Caki2 (cell line): Measurements from ENCODE around the gene DOCK4. TPM values are rescaled to one million over a fixed set of nuclear protein-coding genes. Genes with fewer than 3 reads are reported as not detected.
A peak's percentile ranks its signal among the peaks of the same experiment; 100 is the strongest.

ENCODE experiments used
- DNase-seq: peaks from one replicate; pipeline ENCODE4 v3.0.0-alpha.2; 2015; ENCODE audit warnings: low read depth
- in situ Hi-C: cut with HindIII; loops from 2 replicates; pipeline ENCODE4 v1.10.0; 2016; ENCODE audit warnings: low sequenced_read_pairs, low pct_unique_long_range_greater_than_20kb, mixed read lengths
- total RNA-seq: library from RNA; depleted of rRNA; stranded (reverse); fragments of >200 nt; shearing (Covaris generic); gene quantifications from 2 replicates; pipeline ENCODE4 v1.2.3, GENCODE V29; 2014; ENCODE audit warnings: low replicate concordance

DOCK4 gene
- total RNA-seq, 1 experiment from 2014 or later = 3.5 TPM

DNA sequence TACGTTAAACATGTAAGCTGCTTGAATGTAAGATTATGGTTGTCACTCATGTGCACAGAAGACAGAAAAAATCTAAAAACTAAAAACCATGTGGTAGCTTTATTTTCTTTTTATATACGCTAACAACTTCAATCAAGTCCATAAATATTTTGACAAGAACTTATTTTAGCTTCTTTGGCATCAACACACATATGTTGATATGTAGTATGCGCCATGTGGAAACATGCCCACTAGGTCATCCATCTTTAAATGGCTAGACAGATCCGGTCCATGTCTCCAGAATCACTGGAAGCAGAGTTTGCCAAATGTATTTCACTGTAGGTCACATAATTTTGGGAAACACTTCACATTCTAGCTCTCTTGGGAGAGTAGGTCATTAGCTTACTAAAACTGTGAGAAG is 382.4 kb downstream of the DOCK4 start:
- in situ Hi-C loops = no loop called here
- no peak for DNase-seq

DNA sequence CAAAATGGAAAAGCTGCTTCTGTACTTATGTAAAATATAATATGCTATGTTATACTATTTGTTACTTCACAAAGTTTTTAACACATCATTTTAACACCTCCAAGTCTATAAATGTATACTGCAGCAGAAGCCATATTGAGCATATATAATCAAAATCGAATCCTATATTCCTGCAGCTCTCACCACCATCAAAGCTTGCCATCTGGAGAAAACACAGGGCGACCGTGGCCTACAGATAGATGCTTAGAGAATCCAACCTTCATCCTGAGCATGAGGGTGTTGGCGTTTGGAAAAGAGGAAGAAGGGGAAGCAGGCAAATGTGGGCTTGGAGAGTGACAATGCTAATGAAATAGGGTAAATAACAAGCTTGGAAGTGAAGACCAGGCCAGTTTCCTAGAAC is 385.2 kb downstream of the DOCK4 start:
- DNase-seq = no peak
- in situ Hi-C loops = no loop called here

- no peak for DNase-seq
Measured at GRCh38 chr7:111820621-111821020, 385.6 kb downstream of the DOCK4 start.

DNA sequence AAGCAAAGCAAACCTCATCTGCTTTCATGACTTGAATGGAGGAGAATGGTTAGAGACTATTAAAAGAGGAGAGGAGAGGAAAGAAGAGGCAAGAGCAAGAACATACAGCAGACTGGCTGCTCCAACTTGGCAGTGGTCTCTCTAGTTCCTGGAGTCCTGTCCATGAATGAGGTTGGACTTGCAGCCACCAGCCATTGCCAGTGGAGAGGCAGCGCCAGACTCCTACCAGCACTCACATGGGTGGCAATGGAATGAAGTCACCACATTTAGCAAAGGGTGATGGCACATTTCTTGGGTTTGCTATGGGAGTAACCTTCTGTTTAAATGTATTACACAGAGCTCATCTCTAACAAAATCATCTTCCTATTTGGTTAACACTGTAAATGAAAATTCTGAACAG is 386.1 kb downstream of the DOCK4 start:
- DNase-seq = no peak
- in situ Hi-C loops = no loop called here

More at GRCh38 chr7:111820621-111821020, 385.6 kb downstream of the DOCK4 start:
- in situ Hi-C loops = no loop called here

DNA sequence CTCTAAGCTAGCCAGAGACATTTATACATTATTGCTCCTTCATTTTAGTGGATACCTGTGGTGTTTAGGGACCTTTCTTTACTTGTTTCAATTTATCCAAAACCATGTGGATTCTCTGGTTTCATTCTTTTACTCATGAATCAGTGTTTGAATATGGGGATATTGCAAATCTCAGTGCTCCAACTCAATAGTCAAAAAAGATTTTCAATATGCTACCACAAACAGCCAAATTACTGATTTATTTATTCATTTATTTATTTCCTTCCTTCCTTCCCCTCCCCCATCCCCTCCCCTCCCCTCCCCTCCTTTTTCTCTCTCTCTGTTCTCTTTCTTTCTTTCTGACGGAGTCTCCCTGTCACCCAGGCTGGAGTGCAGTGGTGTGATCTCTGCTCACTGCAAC is 390.8 kb downstream of the DOCK4 start:
- in situ Hi-C loops = no loop called here
- DNase-seq = no peak

DNA sequence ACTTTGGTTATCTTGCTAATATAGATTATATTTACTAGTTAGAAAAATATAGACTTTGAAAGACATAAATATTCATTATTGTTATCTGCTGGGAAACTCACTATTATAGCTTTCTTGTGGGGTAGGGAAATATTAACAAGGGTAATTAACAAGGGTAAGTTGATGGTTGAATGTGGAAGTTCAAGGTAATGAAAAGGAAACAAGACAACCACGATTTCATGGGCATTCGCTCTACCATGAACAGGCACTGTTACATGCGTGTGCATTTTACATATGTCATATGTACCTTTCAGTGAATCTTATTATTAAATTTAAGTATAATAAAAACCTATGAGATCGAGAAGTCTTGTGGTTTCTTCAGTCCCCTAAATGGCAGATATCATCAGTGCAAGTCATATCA is 392.9 kb downstream of the DOCK4 start:
- in situ Hi-C loops = no loop called here
- DNase-seq = no peak

GRCh38 chr7:111806232-111806631 is 400.0 kb downstream of the DOCK4 start:
- no peak for DNase-seq
- in situ Hi-C loops = no loop called here

DNA sequence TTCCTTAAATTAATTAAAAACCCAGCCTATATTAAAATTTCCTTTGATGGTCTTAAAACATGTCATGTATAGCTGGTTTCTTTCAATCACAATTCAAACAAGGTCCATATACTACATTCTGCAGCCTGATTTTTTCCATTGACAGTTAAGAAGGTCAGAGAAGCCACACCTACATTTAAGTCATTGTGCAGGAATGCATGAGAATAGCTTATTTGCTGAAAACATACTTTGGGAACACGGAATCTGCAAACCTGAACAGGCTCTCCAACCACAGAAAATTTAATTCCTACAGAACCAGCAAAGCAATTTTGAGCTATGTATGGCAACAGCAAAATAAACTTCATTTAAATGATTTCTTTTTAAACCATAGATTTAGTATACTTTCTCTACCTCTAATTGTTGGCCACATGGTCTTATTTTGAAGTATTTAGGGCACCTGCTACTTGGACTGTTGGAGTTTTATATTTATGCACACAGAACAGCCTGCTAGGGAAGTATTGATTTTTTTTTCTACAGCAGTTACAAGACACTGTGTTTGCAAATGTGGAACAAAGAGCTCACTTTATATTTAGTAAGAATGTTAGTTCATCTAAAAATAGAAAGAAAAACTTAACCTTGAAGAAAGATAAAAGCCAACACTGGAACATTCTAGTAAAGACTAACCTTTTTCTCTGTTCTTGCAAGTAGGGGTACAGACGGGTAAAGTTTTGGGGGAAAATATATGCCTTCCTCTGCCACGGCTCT is 403.0 kb downstream of the DOCK4 start:
- in situ Hi-C loops = no loop called here
- no peak for DNase-seq

- in situ Hi-C loops = no loop called here
- DNase-seq = no peak
Measured at GRCh38 chr7:111802194-111802772, 403.9 kb downstream of the DOCK4 start.

DNA sequence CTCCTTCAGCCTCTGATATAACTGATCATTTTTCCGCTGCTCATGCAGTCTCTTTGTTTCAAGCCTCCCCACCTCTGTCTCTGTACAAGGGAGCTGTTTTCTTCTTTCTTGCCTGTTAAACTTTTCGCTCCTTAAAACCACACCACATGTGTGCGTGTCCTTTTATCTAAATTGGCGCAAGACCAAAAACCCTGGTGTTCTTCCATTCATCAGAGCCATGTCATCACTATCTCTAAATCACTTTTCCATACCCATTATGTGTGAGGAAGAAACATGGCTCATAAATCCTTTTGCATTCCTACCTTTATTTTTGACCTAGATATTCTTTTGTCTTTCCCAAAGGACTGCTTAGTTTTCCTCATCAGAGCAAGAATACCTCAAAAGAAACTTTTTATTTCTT is 404.9 kb downstream of the DOCK4 start:
- no peak for DNase-seq
- in situ Hi-C loops = no loop called here

DNA sequence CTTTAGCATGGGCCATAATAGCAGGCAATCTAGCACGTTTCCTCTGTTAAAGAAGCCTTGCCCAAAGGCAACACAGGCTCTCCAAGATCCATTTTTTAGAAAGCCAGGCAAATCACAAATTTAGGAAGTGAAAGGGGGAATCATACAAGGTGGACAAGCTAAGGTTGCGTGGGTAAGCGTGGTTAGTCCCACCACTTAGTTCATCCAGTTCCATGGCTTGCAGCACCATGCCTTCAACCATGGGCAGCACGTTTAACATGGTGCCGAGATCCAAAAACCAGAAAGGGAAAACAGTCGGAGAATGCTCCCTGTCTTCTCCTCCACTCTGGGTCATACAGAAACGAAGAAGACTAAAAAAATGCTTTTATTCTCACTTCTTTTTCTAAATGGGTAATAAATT is 409.5 kb downstream of the DOCK4 start:
- in situ Hi-C loops = no loop called here
- peak; percentile 21 for DNase-seq

- in situ Hi-C loops = no loop called here
- DNase-seq = no peak
Measured at GRCh38 chr7:111789870-111790269, 416.3 kb downstream of the DOCK4 start.

- DNase-seq = no peak
- in situ Hi-C loops = no loop called here
Measured at GRCh38 chr7:111789048-111789320, 417.2 kb downstream of the DOCK4 start.

DNA sequence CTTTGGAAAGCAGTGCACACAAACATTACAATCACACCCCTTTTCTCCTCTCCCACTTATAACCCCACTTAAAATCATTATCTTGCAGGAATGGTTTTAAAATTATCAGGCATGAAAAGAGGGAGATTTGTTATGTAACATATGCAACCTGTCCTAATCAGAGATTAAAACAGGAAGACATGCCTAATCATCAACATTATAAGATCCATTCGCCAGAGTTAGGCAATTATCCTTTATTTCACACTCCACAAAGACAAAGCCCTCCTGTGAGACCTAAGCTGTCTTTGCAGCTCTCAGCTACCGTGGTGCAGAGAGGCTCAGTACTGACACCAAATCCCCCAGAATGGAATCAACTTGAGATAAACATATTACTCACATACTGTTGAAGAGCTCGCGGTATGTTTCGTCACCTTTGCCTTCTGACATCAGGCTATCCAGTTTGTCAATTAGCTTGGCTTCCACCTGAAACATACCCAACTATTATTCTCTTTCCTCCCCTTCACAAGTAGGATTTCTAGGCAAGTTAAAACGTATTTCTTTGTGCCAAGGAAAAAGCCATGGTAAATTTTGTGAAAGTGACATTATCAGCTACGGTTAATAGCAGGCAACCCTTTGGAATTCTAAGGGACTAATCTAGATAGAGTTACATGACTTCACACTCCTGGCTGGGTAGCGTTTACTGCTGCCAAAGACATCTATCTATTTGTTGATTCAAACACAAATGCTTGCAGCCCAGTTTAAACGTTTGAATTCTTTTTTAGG is 417.7 kb downstream of the DOCK4 start:
- no peak for DNase-seq
- in situ Hi-C loops = no loop called here

DNA sequence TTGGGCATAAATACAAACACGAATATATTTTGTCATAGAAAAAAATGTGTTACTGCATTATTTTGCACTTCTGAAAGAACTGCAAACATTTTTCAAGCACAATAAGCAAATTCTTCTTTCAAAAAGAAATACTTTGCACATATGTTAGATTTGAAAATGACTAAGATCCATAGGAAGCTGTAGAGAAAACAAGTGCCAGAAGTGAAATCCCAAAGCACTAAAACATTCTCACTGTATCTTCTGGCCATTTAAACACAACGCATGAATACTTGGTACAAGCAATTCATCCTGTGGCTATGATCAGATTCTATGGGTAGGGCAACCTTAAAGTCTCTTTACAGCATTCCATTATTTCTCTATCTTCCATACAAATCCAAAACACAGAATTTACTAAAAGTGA is 418.5 kb downstream of the DOCK4 start:
- in situ Hi-C loops = no loop called here

GRCh38 chr7:111787099-111787498 is 419.1 kb downstream of the DOCK4 start:
- in situ Hi-C loops = no loop called here
- DNase-seq = no peak

More for the DNA sequence above, 418.5 kb downstream of the DOCK4 start:
- no peak for DNase-seq

- in situ Hi-C loops = no loop called here
- no peak for DNase-seq
Measured at GRCh38 chr7:111785076-111785475, 421.1 kb downstream of the DOCK4 start.

DNA sequence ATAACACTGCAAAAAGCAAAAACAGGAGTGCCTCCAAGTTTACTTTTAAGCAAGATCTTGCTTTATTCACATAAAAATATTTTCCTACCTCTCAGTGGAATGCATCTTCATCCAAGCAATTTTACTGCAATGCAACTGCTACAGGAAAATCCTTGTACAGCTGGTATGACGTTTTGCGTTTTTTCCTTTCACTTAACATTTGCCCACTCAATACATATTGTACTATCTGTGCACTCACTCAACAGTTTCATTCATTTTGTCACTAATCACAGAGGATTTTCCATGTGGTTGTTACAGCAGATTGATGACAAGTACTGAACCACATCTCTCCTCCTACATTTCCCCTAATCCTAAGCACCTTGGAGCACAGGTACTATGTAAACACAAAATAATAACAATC is 421.9 kb downstream of the DOCK4 start:
- DNase-seq = no peak
- in situ Hi-C loops = no loop called here

GRCh38 chr7:111783854-111784253 is 422.3 kb downstream of the DOCK4 start:
- DNase-seq = no peak
- in situ Hi-C loops = no loop called here

DNA sequence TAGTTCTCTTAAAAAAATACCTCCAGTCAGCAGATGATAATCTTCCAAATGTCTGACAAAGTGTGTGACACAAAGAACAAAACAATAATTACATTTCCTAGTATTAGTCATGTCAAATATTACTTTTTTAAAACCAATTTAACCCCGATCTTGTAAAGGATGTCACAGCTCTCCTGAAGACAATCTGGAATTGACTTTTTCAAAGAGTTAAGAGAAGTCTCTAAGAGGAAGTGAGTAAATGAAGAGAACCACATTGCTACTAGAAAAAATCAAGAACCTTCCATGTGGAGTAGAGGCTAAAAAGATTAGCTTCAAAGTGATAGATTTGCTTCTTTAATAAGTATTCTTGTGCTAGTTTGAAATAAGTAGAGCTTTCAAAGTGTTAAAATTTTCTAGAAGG is 425.7 kb downstream of the DOCK4 start:
- in situ Hi-C loops = no loop called here
- DNase-seq = no peak
